NCI-H2107 treated with DMSO at 0.1 percent for 48 hours (cell line): ENCODE data around the gene WDR13.
"Not testable (repeated sequence)": the region's sequence is repeated elsewhere in the genome, so short reads cannot be mapped to it uniquely, and the experiment has no call there.

Source experiments
- DNase-seq: peaks from one replicate; lab custom pipeline; 2025; ENCODE audit not compliant: unreplicated experiment; lab: John Stamatoyannopoulos, UW

The WDR13 gene

GRCh38 chrX:48597353-48598264 lies at the start of gene WDR13:
TSS of gene WDR13 (plus strand) at chrX:48597492. CDS start at chrX:48597997, 505 bp downstream.
- peak; percentile 93 for DNase-seq

GRCh38 chrX:48548871-48549270 lies 48.4 kb upstream of the WDR13 start:
- no peak for DNase-seq

- not testable (repeated sequence) for DNase-seq
Observed at GRCh38 chrX:48555731-48556325, 41.5 kb upstream of the WDR13 start.

GRCh38 chrX:48558271-48558670 lies 39.0 kb upstream of the WDR13 start:
- no peak for DNase-seq

GRCh38 chrX:48559636-48560035 lies 37.7 kb upstream of the WDR13 start:
- no peak for DNase-seq

- DNase-seq, result no peak
Observed at GRCh38 chrX:48560056-48560455, 37.2 kb upstream of the WDR13 start.

- no peak for DNase-seq
Observed at GRCh38 chrX:48560681-48561080, 36.6 kb upstream of the WDR13 start.

GRCh38 chrX:48569958-48570357 lies 27.3 kb upstream of the WDR13 start:
- no peak for DNase-seq

- peak; percentile 77 for DNase-seq
Observed at GRCh38 chrX:48573690-48574269, 23.5 kb upstream of the WDR13 start.

- peak; percentile 96 for DNase-seq
Observed at GRCh38 chrX:48574270-48575266, 22.7 kb upstream of the WDR13 start, which contains the start of gene RBM3. TSS of gene RBM3 (plus strand) at chrX:48574484. CDS start at chrX:48575181, 697 bp downstream.

GRCh38 chrX:48575642-48576041 lies 21.6 kb upstream of the WDR13 start:
- no peak for DNase-seq

- DNase-seq, result no peak
Observed at GRCh38 chrX:48576108-48576507, 21.2 kb upstream of the WDR13 start.

- no peak for DNase-seq
Observed at GRCh38 chrX:48578661-48579128, 18.6 kb upstream of the WDR13 start.

GRCh38 chrX:48579259-48579658 lies 18.0 kb upstream of the WDR13 start:
- no peak for DNase-seq

GRCh38 chrX:48580662-48581061 lies 16.6 kb upstream of the WDR13 start:
- DNase-seq, result no peak

GRCh38 chrX:48584698-48585097 lies 12.6 kb upstream of the WDR13 start:
- no peak for DNase-seq

GRCh38 chrX:48589482-48590162 lies 7.7 kb upstream of the WDR13 start:
- DNase-seq, result peak; percentile 60

GRCh38 chrX:48590203-48591103 lies 6.8 kb upstream of the WDR13 start:
- no peak for DNase-seq

GRCh38 chrX:48591255-48591791 lies 6.0 kb upstream of the WDR13 start:
- no peak for DNase-seq
